Spleen (tissue), 7 donors: ENCODE results near the gene CCNY.

ENCODE experiments used
- CTCF ChIP-seq, 11 experiments: fragments of 200-600 bp in 7 of 11; fragments of 450-650 bp in 4 of 11; sonication (generic) in 4 of 11; IDR thresholded peaks in 8 of 11; conservative IDR thresholded peaks in 3 of 11; 1 replicate in 7 of 11; 2 replicates in 4 of 11; pipeline versions ENCODE4 v1.4.0 to v1.8.0; 2016 to 2021; ENCODE audit warnings: antibody characterized with exemption in 11 of 11, inconsistent platforms in 4 of 11, mild to moderate bottlenecking in 1 of 11
- POLR2A ChIP-seq, 3 donors: fragments of 450-650 bp; IDR thresholded peaks; one replicate each; pipeline ENCODE4 v1.5.1; 2017; ENCODE audit warnings: antibody characterized with exemption in 3 of 3, mild to moderate bottlenecking in 1 of 3
- POLR2AphosphoS5 ChIP-seq, 3 donors: sonication (generic); formaldehyde crosslinking; IDR thresholded peaks; one replicate each; pipeline ENCODE4 v1.5.1; 2017; ENCODE audit warnings: antibody characterized with exemption in 3 of 3
- donor health status: DM: no; HTN: no; CAD: no; lungs with moderate emphysema.
- donor health status: DM: no; HTN: no; CAD: no.
- donor health status: DM: no; HTN: no; CAD: no.

GRCh38 chr10:35504132-35504531 lies 167.8 kb downstream of the CCNY start:
- TF ChIP-seq POLR2A (IDR thresholded peaks at IDR 0.05) (no peak), CTCF (IDR thresholded peaks at IDR 0.05 in 8 of 11, conservative IDR thresholded peaks at IDR 0.05 in 3 of 11) (no peak), POLR2AphosphoS5 (IDR thresholded peaks at IDR 0.05) (no peak)
